Choroid plexus epithelial cell (primary cell): ENCODE results near the gene PPP2R5C.
"Not testable (repeated sequence)": the region's sequence is repeated elsewhere in the genome, so short reads cannot be mapped to it uniquely, and the experiment has no call there.

ENCODE experiments used
- DNase-seq: peaks from one replicate; pipeline ENCODE4 v3.0.0-alpha.2; 2010; ENCODE audit warnings: low read depth
- H3K4me3 ChIP-seq: 2 replicates; pipeline ENCODE4 v1.5.1; 2011; ENCODE audit warnings: low read depth, mild to moderate bottlenecking, control low read depth, low read length, moderate library complexity
- CTCF ChIP-seq: conservative IDR thresholded peaks from 2 replicates; pipeline ENCODE4 v1.5.1; 2011; ENCODE audit warnings: low read depth, mild to moderate bottlenecking, control low read depth, inconsistent platforms, low read length, moderate library complexity

Gene PPP2R5C

GRCh38 chr14:101968186-101968585, 206.7 kb downstream of the PPP2R5C start:
- no peak for TF ChIP-seq CTCF
- no peak for DNase-seq
- no peak overlapping the region for H3K4me3 ChIP-seq

- no peak for TF ChIP-seq CTCF
- peak overlapping the region; percentile 8 for H3K4me3 ChIP-seq
- DNase-seq = no peak
These were observed 208.0 kb downstream of the PPP2R5C start for GRCh38 chr14:101969481-101969880.

- no peak for DNase-seq
- no peak for TF ChIP-seq CTCF
- H3K4me3 ChIP-seq = no peak overlapping the region
These were observed 209.4 kb downstream of the PPP2R5C start for GRCh38 chr14:101970830-101971400.

- DNase-seq, H3K4me3 ChIP-seq: not testable (repeated sequence)
These were observed 209.9 kb downstream of the PPP2R5C start for GRCh38 chr14:101971458-101971857.

- TF ChIP-seq CTCF = no peak
- DNase-seq = peak; percentile 99
- H3K4me3 ChIP-seq = no peak overlapping the region
These were observed 210.8 kb downstream of the PPP2R5C start for GRCh38 chr14:101972126-101972866.

- no peak for TF ChIP-seq CTCF
- H3K4me3 ChIP-seq = no peak overlapping the region
- DNase-seq = no peak
These were observed 211.8 kb downstream of the PPP2R5C start for GRCh38 chr14:101973356-101973755.

- H3K4me3 ChIP-seq = no peak overlapping the region
- no peak for TF ChIP-seq CTCF
- DNase-seq = no peak
These were observed 213.7 kb downstream of the PPP2R5C start for GRCh38 chr14:101975231-101975630.
